AG08395 (cell line): ENCODE measurements around the gene ZHX3.

Source experiments
- DNase-seq: peaks from one replicate; pipeline ENCODE4 v3.0.0; 2012; ENCODE audit warnings: mixed read lengths, low spot score

The ZHX3 gene

DNA sequence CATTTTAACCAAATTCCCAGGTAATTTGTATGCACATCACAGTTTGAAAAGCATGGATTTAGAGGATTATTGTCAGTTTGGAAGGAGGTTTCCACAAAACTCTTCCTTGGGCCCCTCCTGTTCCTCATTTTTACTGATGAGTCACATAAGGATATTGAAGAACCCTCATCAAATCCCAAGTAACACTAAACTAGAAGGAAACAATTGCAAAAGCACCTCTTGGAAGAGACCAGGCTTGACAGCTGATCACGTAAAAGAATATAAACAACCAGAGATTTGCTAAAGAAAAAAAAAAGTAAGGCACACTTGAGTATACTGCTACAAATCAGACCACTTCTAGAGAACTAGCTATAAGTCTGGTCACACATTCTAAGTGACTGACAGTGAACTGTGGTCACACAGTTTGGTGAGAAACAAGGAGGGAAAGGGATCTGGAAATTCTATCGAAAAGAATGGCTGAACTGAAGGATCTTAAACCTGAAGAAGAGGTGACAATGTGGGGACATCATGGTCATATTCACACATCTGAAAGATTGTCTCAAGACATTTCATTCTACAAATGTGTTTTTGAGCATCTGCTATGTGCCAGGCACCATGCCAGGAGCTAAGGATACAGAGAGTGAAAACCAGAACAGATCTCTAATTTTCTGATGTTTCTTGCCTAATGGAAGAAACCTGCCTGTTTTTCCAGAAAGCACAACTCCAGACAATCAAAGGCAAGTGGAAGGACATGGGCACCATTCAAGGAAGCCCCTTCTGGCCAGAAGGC lies 24.1 kb downstream of the ZHX3 start:
- peak; percentile 40 for DNase-seq

DNA sequence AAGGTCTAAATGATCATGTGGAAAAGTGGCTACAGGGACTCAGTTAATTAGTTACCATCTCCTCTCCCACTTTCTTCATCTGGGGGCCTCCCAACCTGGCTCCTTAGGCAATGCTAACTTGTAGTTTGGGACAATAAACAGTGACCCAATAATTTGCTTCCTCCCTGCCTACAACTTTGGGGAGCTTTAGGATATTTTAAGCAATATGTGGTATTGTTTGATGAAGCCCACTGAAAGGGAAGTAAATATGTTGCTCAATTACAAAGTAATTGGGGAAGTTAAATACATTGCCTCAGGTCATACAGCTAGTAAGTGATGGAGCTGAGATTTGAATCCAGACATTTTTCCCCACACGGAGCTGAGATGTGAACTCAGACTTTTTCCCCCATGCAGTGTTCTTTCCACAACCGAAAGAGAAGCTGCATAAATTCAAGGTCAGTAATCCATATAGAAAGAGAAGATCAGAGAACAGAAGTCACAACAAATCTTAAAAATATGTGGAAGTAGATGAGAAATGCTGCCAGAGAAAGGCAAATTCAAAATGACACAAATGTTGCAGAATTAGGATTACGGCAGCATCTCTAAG lies 26.6 kb downstream of the ZHX3 start:
- no peak for DNase-seq

DNA sequence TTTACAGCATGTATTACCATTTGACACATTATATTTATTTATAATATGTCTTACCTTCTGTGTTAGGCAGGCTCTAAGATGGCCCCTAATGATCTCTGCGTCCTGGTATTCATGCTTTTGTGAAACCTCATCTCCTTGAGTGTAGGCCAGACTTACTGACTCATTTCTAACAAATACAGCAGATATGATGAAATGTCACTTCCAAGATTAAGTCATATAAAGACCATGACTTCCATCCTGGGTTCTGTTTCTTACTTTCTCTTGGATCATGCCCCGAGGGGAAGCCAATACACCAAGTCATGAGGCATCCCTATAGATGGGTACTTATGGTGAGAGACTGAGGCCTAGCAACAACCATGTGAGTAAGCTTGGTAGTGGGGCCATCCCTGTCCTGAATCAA lies 30.2 kb downstream of the ZHX3 start:
- peak; percentile 34 for DNase-seq

DNA sequence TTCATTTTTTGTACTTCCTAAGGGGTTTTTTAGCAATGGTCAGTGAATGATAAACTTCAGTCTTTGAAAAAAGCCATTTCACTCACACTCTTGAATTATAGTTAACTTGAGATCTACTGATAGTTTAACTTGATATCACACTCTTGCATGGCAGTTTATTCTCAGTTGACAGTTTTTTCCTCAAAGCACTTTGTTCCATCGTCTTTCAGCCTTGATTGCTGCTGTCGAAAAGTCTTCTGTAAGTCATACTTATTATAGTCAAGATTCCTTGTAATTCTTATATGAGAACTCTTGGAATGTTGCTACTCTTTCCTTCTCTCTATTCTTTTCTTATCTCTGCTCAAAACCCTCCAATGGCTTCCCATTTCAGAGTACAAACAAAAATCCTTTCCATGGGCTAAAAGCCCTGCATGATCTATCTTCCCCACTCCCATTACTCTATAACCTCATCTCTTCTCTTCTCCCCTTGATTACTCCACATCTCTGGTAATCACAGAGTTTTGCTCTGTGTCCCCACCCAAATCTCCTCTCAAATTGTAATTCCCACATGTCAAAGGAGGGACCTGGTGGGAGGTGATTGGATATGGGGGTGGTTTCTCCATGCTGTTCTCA lies 31.2 kb downstream of the ZHX3 start:
- DNase-seq: no peak

DNA sequence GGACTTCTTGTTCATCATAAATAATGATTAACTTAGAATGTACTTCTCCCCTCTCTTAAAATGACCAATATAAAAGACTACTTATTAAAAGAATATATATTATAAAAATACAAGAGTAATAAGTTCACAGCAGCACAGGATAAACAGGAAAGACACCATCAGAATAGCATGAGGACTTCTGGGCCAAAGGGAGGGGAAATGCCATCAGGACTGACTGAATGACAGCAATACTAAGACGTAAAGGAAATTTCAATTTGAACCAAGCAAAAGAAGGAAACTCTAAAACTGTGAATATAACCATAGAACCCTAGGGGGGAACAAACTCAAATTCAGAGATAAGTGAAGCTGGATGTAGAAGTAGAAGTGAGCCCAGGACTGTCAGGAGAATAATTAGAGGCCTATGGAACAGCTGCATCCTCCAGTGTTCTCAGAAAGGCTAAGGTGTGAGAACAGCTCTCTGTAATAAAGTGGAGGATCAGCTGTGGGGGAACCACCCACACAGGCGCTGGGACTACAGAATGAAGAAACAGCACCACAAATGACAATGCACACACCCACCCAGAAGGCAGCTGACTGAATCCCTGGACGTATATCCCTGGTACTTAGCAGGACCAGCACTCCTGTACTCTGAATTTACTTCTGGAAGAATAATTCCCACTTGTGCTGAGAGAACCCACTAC lies 37.8 kb downstream of the ZHX3 start:
- DNase-seq: no peak

DNA sequence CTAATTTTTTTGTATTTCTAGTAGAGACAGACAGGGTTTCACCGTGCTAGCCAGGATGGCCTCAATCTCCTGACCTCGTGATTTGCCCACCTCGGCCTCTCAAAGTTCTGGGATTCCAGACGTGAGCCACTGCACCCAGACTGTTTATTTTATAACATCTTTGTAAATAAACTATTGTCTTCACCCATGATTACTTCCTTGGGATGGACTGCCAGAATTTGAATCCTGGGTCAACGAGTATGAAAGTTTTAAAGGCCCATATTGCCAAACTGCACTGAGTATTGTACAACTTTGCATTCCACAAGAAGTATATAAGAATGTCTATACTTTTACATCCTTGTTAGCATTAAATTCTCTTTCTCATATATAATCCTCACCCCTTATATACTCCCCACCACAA lies 38.6 kb downstream of the ZHX3 start:
- DNase-seq: no peak

DNA sequence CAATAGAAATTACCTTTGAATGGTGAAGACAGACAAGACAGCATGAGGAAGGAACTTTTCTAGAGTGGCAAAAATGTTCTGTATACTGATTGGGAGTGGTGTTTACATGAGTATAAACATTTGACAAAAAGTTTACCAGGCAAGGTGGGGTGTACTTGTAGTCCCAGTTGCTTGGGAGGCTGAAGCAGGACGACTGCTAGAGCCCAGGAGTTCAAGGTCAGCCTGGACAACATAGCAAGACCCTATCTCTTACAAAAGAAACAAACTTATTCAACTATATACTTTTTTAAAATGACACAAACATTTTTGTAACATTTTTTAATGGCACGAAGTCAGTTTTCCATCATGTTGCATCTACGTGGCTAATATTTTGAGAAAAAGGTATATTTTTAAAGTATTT lies 40.5 kb downstream of the ZHX3 start:
- no peak for DNase-seq

DNA sequence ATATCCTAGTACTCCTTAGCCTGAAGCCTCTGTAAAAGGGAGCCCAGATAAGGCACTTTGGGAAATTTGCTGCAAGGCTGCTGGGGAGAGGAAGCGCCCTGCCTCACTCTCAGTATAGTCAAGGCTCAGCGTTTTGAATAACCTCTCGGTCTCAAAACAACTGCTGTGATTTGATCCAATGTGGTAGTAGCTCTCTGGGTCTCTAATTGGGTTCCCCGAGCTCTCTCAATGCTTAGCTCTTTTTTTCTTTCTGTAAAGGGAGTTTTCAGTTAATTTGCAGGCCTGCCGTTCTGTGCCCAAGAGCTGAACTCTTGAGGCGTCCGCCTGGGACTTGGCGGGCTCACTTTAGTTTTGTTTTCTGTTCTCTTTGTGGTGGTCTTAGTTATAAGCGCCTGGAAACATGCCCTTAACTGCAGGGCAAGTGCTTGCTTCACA lies 41.2 kb downstream of the ZHX3 start:
- DNase-seq: no peak

DNA sequence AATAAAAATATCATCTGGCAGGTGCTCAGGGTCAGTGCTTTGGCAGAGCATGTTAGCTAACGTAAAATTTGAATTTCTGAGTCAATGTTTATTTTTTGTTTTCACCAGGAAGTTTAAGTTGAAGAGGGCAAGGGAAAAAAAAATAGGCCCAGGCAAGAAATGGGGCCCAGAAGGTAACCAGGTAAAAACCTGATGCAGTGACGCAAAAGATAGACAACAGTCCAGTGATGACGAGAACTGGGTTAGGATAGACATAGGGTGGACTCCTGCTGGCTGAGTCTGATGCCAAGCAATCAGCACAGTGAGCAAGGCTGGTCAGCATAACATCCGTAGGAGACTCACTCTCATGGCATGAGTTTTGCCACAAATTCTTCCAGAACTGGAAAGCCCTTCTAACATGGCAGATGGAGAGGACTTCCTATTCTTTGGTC lies 42.2 kb downstream of the ZHX3 start:
- peak; percentile 90 for DNase-seq

DNA sequence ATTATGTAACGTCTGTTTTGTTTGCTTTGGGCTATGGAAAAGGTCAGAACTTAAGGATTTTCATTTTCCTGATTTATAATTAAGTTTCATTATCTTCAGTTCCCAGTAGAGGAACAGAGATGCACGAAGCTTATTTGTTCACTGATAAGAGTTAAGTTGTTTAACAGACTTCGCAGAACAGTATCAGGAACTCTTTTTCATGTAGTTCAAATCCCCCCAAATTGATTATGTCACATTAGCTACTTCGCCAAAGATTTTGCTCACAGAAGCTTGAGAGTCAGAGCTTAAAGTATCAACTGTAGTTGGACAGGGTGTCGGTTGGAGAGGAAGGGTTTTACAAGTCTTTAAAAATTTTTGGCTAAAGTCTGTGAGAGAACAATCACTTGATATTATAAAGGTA lies 43.4 kb downstream of the ZHX3 start:
- no peak for DNase-seq

DNA sequence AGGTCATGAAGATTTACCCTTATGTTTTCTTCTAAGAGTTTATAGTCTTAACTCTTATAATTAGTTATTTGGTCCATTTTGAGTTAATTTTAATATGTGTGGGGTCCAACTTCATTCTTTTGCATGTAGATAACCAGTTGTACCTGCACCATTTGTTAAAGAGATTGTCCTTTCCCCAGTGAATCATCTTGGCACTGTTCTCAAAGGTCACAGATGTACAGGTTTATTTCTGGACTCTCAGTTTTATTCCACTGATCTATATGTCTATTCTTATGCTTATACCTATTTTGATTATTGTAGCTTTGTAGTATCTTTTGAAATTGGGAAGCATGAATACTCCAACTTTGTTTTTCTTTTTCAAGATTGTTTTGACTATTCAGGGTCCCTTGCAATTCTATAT lies 44.1 kb downstream of the ZHX3 start:
- no peak for DNase-seq

DNA sequence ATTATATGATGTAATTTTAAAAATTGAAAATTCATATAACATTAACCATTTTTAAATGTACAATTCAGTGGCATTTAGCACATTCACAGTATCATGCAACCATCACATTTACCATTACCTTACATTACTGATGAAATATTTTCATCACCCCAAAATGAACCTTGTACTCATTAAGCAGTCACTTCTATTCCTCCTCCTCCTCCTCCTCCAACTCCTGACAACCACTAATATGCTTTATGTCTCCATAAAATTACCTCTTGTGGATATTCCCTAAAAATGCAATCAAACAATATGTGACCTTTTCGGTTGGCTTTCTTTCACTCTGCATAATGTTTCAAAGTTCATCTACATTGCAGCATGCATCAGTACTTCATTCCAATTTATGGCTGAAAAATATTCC lies 45.2 kb downstream of the ZHX3 start:
- no peak for DNase-seq

DNA sequence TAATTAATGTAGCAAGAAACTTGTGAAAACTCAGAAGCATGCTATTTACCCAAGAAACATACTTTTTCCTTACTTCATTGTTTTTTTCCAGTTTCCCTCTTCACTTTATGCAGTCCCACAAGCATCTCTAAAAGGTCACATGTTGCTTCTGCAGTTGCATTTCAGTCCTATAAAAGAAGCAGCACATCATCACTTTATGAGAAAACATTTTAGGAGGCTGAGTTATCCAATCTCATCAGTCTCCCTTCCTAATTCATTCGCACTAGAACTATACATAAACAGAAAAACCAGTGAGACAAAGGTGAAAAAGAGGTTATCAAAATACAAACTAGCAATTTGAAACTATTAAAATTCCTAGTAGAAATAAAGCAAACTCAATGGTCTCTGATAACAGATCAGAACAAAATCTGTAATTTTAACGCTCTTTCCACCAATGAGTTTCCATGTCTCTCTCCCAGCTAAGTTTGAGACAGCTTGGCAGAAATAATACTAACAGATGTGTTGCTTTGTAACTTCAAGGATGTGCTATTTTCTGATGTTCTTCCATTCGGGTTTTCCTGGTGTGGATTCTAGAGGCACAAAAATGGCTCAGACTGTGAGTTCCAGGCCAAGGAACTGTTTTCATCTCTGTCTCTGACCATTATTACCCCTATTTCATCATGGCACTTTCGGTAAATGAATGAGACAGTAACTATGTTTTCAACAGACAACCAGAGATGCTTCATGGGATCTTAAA lies 48.4 kb downstream of the ZHX3 start:
- DNase-seq: no peak

DNA sequence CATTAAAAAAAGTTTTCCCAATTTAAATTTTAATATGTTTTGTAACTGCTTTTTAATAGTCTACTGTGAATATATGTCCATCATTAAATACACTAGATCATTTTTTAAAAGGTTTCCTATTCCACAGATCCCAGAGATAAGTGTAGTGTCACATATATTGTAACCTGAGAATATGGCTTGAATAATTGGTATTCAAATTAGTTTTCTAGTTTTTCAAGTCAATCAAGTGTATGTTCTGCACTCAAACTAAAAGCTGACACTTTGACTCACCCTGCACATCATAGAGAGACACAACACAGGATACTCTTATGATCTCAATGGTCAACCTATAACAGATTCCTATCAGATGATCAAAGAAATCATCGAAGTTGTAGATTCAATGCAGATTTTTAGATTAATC lies 49.1 kb downstream of the ZHX3 start:
- no peak for DNase-seq

DNA sequence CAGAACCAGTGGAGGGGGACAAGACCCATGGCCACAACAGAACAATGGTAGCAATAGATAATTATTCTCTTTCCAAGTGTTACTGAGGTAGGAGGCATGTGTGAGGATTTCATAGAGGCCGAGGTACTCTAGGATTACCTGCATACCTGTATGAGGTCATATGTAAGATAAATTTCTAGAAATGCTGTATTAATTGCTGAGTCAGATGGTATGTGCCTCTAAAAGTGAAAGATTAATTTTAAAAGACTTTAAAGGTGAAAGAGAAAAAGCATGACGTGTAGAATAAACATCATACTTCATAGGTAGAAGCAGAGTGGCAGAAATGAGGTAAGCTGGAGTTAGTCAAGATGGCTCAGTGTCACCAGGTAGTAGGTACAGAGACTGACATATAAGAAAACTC lies 51.6 kb downstream of the ZHX3 start:
- DNase-seq: no peak

DNA sequence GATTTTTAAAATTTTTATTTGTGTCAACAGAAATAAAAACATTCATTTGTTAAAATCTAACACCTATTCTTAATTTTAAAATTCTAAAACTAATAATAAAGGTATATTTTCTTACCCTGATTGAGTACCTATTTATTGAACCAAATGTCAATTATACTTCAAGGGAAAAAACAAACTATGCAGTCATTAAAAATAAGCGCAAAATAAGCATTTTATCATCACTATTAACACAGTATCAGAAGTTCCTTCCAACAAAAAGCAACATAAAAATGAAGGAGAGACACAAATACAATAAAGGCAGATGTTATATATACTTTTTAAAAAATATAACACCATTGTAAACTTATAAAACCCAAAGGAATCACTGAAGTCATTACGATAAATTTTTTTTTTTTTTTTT lies 52.7 kb downstream of the ZHX3 start:
- no peak for DNase-seq

DNA sequence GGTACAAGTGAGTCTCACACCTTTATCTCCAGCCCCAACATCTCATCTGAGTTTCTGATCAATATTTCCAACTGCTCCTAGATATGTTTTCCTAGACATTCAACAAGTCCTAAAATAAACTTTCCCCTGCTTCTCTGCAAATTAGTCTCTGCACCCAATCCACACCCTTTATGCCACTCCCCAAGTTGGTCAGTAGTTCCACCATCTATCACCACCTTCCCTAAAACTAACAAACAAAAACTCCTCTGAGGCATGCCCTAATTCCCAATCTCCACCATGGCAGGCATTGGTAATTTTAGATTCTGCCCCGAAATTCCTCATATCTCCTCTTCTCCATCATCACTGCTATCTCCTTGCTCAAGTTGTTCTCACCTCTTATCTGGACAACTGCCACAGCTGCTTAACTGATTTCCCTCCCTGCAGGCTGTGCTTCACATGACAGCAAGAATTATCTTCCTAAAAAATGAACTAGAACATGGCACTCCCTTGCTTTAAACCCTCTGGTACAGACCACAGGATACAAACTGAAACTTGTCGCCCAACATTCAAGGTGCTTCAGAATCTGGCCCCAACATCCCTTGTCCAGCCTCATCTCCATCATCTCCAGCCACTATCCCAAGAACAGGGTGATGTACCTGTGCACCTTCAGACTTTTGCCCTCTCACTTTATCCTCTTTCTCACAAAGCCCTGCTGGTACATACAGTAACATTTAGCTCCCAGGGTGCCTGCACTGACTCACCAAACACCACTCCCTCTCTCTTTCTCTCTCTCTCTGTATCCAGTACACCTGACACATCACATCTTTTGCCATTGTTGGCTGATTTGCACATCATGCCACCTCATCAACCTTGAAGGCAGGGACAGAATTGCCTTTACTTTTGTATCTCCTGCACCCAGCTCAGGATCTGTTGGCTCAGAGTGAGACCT lies 55.5 kb downstream of the ZHX3 start:
- no peak for DNase-seq

DNA sequence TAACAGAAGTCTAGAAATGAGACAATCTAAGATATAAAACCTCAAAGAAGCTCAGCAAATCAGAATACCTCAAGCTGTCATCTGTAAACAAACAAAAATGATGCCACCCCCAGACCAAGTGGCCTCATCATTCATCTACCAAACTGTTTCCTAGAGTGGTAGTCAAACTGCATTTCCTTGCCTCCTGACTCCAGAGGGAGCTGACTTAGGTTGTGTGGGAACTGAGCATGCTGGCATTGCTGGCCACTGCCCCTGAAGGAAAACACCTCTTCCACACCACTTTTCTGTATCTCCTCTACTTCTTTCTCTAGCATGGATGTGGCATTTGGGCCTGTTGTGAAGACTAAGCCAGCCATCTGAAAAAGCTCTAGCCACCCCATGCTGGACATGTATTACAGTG lies 56.3 kb downstream of the ZHX3 start:
- DNase-seq: no peak

DNA sequence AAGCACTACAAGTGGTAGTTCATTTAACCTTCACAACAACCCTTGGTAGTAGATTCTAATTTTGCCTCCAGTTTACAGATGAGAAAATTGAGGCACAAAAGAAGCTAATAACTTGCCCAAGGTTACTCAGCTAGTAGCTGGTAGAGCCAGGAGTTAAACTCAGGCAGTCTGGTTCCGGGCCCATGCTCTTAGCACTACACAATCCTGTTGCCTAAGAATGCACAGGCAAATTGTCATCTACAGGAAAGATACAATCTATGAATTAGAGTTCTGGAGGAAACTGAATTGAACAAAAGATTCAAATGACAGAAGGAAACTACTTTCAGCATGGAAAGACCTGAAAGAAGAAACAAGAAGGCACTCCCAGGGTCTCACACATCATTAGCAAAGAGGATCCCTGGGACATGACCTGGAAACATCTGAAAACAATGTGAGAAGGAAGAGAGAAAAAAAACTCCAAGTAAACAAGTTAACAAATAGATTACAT lies 56.8 kb downstream of the ZHX3 start:
- DNase-seq: no peak

DNA sequence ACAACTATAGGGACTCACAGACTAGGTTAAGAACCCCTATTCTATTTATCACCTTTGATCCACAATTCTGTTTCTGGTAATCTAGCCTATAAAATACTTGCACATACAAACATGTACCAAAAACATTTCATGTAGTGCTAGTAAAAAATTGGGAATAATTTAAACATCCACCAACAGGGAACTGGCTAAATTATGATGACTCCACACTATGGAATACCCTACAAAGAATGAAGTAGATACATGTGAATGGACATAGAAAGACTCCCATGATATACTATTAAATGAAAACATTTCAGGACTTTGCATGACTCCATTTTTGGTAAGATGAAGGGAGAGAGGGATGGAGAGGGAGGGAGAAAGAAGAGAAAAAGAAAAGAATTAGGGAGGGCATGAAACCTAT lies 58.2 kb downstream of the ZHX3 start:
- DNase-seq: no peak

DNA sequence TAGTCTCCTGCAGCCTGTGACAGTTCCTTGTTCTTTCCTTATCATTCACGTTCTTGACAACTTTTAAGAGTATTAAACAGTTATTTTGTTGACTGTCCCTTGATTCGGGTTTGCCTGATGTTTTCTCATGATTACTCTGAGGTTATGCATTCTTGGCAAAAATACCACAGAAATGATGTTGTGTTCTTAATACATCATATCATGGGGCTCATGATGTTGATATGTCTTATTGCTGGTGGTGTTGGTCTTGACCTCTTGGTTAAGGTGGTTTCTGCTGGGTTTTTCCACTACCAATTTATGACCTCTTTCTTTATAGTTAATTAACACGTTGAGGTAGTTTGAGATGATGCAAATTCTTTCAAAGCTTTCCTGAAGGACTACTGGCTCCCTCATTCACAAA lies 59.1 kb downstream of the ZHX3 start:
- DNase-seq: no peak
